Measurements from ENCODE around the gene CHRNA4.

CHRNA4 gene

GRCh38 chr20:63297796-63298572, 63.2 kb downstream of the CHRNA4 start:
- H3K36me3 Mint-ChIP-seq: no peaks in the 10 kb centered on the region
- H3K4me1 Mint-ChIP-seq: peaks cover 12% of the 10 kb centered on the region
- H3K9me3 Mint-ChIP-seq: peaks cover 4% of the 10 kb centered on the region
- no peak overlapping the region for H3K27ac Mint-ChIP-seq
- DNase-seq (ENCODE audit: low spot score in 2 of 2) (no peak), ATAC-seq (no peak)
- H3K4me3 Mint-ChIP-seq: no peak overlapping the region

GRCh38 chr20:63297371-63297781, 63.8 kb downstream of the CHRNA4 start:
- H3K9me3 Mint-ChIP-seq: peaks cover 4% of the 10 kb centered on the region
- DNase-seq (ENCODE audit: low spot score in 2 of 2) (no peak), ATAC-seq (no peak)
- peaks cover 12% of the 10 kb centered on the region for H3K4me1 Mint-ChIP-seq
- H3K36me3 Mint-ChIP-seq: no peaks in the 10 kb centered on the region
- H3K4me3 Mint-ChIP-seq: no peak overlapping the region
- H3K27ac Mint-ChIP-seq: no peak overlapping the region

GRCh38 chr20:63296531-63297299, 64.4 kb downstream of the CHRNA4 start:
- Mint-ChIP-seq H3K4me3 (no peak overlapping the region), H3K36me3 (no peaks in the 10 kb centered on the region), H3K27ac (no peak overlapping the region), H3K9me3 (peaks cover 4% of the 10 kb centered on the region), H3K4me1 (peaks cover 12% of the 10 kb centered on the region)
- ATAC-seq (no peak), DNase-seq (ENCODE audit: low spot score in 2 of 2) (no peak)

GRCh38 chr20:63295846-63296245, 65.3 kb downstream of the CHRNA4 start:
- H3K36me3 Mint-ChIP-seq: no peaks in the 10 kb centered on the region
- no peaks in the 10 kb centered on the region for H3K9me3 Mint-ChIP-seq
- DNase-seq (ENCODE audit: low spot score in 2 of 2) (no peak), ATAC-seq (no peak)
- H3K27ac Mint-ChIP-seq: no peak overlapping the region
- peaks cover 12% of the 10 kb centered on the region for H3K4me1 Mint-ChIP-seq
- H3K4me3 Mint-ChIP-seq: no peak overlapping the region

GRCh38 chr20:63295422-63295821, 65.7 kb downstream of the CHRNA4 start:
- no peak for ATAC-seq
- DNase-seq (ENCODE audit: low spot score in 2 of 2): no peak
- no peak overlapping the region for H3K4me3 Mint-ChIP-seq

GRCh38 chr20:63295018-63295417, 66.1 kb downstream of the CHRNA4 start:
- H3K4me3 Mint-ChIP-seq: no peak overlapping the region
- ATAC-seq: no peak
- H3K4me1 Mint-ChIP-seq: peaks cover 12% of the 10 kb centered on the region
- no peaks in the 10 kb centered on the region for H3K9me3 Mint-ChIP-seq
- H3K27ac Mint-ChIP-seq: no peak overlapping the region
- peaks cover 1% of the 10 kb centered on the region for H3K36me3 Mint-ChIP-seq
- DNase-seq (ENCODE audit: low spot score in 2 of 2): no peak

More at GRCh38 chr20:63295422-63295821, 65.7 kb downstream of the CHRNA4 start:
- Mint-ChIP-seq H3K4me1 (peaks cover 12% of the 10 kb centered on the region), H3K9me3 (no peaks in the 10 kb centered on the region), H3K27ac (no peak overlapping the region), H3K36me3 (no peaks in the 10 kb centered on the region)

- Mint-ChIP-seq H3K4me3 (no peak overlapping the region), H3K27ac (no peak overlapping the region), H3K9me3 (no peaks in the 10 kb centered on the region), H3K4me1 (peaks cover 12% of the 10 kb centered on the region), H3K36me3 (peaks cover 6% of the 10 kb centered on the region)
- ATAC-seq: no peak
- DNase-seq (ENCODE audit: low spot score in 2 of 2): no peak
Observed at GRCh38 chr20:63294536-63294900, 66.6 kb downstream of the CHRNA4 start.

GRCh38 chr20:63293871-63294535, 67.1 kb downstream of the CHRNA4 start:
- Mint-ChIP-seq H3K4me1 (peaks cover 12% of the 10 kb centered on the region), H3K9me3 (no peaks in the 10 kb centered on the region), H3K36me3 (peaks cover 6% of the 10 kb centered on the region), H3K27ac (no peak overlapping the region), H3K4me3 (no peak overlapping the region)
- no peak for DNase-seq (ENCODE audit: low spot score in 2 of 2)
- ATAC-seq: no peak

GRCh38 chr20:63293456-63293855, 67.7 kb downstream of the CHRNA4 start:
- Mint-ChIP-seq H3K27ac (no peak overlapping the region), H3K4me1 (peaks cover 12% of the 10 kb centered on the region), H3K4me3 (no peak overlapping the region), H3K9me3 (no peaks in the 10 kb centered on the region), H3K36me3 (peaks cover 6% of the 10 kb centered on the region)
- DNase-seq (ENCODE audit: low spot score in 2 of 2): no peak
- no peak for ATAC-seq

Measured in stimulated activated effector memory CD8-positive, alpha-beta T cell treated with anti-CD3 and anti-CD28 coated beads, Interleukin-12 subunit alpha, Interleukin-12 subunit beta, amount 100 ng/mL, for 72 hours (primary cell).